NCI-H1436 treated with DMSO at 0.1 percent for 48 hours (cell line): ENCODE results near the gene ZNF175.

ENCODE experiments used
- DNase-seq: peaks from one replicate; lab custom pipeline; 2025; lab: John Stamatoyannopoulos, UW

The ZNF175 gene

DNA sequence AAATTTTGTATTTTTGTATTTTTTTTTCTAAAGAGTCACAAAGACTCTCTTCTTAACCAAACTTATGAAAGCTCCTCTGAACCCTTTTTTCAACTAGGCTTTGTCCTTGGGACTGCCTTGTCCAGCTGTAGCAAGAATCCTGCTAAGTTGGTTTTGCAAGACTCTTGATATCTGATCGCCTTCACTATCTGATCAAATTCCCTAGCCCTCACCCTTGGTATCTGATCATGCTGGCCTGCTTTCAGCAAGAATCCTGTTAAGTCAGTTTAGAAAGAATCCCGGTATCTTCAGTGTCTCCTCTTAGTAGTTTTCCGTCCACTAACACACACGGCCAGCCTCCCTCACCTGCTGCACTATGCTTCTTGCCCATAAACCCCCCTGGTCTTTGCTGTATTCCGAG is 61.0 kb downstream of the ZNF175 start:
- DNase-seq: no peak

DNA sequence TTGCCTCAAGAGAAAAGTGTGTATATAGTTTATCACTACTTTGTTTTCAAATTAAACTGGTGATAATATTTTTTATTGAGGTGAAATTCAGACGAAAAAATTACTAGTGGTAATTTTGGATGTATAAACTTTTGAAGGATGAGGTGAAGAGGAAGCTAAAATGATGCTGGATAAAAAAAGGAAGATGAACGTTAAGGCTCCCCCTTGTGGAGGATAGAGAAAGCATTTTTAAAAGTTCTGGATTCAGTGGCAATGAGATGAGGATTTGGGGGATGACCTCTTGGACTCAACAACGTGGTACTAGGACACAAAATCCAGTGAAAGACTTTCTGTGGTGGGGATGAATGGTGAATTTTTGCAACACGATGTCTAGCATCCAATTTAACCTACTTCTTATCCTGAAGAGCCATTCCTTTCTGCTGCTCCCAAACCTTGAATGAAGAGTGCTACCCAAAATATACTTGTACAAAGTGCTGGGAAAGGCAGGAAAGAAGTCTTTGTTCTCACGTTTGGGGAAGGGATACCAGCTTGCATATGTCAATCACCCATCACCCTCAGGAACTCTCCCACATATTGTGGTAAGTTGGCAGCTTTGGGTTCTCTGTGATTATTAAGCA is 66.4 kb downstream of the ZNF175 start:
- DNase-seq: no peak

DNA sequence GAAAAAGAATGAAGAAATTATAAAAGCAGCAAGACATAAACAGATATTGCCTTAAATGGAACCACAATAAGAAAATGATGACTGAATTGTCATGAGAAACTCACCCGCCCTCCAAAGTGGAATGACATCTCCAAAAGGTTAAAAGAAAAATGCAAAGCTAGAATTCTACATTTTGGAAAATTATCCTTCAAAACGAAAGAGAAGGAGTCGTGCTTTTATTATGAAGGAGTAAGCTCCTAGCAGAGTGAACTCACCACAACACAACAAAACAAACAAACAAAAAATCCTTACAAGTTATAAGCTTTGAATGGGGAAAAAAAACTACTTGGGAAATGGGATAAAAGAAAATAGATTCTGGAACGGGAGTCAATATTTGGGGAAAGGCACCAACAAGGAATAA is 68.8 kb downstream of the ZNF175 start:
- no peak for DNase-seq

DNA sequence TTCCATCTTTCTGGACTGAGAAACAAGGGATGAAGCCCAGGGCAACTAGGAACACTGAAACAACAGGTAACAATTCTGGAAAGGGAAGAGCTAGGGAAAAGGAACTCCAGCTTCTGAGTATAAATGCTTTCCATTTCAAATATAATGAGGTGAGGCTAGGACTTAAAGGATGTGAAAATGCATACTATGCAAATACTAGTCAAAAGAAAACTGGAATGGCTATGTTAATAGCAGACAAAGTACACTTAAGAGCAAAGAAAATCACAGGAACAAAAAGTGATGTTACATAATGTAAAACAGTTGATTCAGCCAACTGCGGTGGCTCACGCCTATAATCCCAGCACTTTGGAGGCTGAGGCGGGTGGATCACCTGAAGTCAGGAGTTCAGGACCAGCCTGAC is 69.3 kb downstream of the ZNF175 start:
- no peak for DNase-seq

DNA sequence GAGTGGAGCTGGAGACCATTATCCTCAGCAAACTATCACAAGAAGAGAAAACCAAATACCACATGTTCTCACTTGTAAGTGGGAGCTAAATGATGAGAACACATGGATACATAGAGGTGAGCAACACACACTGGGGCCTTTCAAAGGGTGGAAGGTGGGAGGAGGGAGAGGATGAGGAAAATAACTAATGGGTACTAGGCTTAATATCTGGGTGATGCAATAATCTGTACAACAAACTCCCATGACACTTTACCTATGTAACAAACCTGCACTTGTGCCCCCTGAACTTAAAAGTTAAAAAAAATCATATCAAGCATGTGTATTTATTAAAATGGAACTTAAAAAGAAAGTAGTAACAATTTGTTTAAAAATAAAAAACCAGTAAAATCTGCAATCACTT is 70.6 kb downstream of the ZNF175 start:
- no peak for DNase-seq
